ENCODE data around the gene CHST11. TPM values are rescaled to one million over a fixed set of nuclear protein-coding genes. Genes with fewer than 3 reads are reported as not detected.

The CHST11 gene
- total RNA-seq, 1 donor from 2014 or later, result 44.3 TPM

DNA sequence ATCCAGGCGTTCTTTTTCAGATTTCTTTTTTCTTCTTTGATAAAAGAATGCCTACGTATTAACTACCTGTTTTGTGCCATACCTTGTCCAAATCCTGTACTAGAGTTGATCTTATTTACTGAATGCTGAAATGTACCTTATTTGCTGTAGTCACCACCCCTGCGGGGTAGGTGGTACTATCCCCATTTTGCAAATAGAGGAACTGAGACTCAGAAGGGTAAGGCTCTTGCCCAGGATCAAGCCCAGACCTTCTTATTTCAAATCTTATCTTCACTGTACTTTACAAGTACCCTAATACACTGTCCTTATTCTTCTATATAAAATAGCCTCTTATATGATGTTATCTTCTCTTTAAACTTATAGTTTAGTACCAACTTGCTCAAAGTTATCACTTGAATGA is 294.8 kb downstream of the CHST11 start:
- DNase-seq (ENCODE audit: low read depth), result no peak
- TF ChIP-seq, protein P1, sequence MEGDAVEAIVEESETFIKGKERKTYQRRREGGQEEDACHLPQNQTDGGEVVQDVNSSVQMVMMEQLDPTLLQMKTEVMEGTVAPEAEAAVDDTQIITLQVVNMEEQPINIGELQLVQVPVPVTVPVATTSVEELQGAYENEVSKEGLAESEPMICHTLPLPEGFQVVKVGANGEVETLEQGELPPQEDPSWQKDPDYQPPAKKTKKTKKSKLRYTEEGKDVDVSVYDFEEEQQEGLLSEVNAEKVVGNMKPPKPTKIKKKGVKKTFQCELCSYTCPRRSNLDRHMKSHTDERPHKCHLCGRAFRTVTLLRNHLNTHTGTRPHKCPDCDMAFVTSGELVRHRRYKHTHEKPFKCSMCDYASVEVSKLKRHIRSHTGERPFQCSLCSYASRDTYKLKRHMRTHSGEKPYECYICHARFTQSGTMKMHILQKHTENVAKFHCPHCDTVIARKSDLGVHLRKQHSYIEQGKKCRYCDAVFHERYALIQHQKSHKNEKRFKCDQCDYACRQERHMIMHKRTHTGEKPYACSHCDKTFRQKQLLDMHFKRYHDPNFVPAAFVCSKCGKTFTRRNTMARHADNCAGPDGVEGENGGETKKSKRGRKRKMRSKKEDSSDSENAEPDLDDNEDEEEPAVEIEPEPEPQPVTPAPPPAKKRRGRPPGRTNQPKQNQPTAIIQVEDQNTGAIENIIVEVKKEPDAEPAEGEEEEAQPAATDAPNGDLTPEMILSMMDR (conservative IDR thresholded peaks at IDR 0.05; ENCODE audit: low read depth, low read length), result no peak
- no peak overlapping the region for H3K4me3 ChIP-seq (ENCODE audit: low read depth, low read length)

DNA sequence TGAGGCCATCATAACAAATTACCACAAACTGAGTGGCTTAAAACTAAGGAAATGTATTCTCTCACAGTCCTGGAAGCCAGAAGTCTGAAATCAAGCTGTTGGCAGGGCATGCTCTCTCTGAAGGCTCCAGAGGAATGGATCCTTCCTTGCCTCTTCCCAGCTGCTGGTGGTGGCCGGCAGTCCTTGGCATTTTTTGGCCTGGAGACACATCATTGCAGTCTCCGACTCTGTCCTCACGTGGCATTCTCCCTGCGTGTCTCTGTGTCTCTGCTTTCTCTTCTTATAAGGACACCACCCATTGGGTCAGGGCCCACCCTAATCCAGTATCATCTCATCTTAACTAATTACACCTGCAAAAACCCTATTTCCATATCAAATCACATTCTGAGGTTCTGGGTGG is 295.3 kb downstream of the CHST11 start:
- no peak overlapping the region for H3K4me3 ChIP-seq (ENCODE audit: low read depth, low read length)
- no peak for DNase-seq (ENCODE audit: low read depth)
- TF ChIP-seq, protein P1 (conservative IDR thresholded peaks at IDR 0.05; ENCODE audit: low read depth, low read length), result no peak

DNA sequence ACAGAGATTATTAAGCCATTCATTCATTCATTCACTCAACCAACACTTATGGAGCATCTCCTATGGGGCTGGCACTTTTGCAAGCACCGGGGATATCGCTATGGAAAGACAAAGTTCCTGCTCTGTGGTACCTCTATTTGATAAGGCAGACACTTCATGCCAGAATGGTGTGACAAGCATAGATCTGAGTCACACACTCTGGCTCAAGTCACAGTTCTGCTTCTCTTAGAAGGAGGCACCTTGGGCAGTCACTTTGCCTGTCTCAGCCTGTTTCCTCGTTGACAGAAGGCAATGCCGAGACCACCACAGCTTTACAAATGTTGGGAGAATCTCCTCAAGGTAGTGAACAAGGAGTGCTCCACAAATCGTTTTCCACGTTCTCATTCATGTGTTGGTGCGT is 296.1 kb downstream of the CHST11 start:
- no peak for DNase-seq (ENCODE audit: low read depth)
- TF ChIP-seq, protein P1 (conservative IDR thresholded peaks at IDR 0.05; ENCODE audit: low read depth, low read length), result no peak
- H3K4me3 ChIP-seq (ENCODE audit: low read depth, low read length), result no peak overlapping the region

DNA sequence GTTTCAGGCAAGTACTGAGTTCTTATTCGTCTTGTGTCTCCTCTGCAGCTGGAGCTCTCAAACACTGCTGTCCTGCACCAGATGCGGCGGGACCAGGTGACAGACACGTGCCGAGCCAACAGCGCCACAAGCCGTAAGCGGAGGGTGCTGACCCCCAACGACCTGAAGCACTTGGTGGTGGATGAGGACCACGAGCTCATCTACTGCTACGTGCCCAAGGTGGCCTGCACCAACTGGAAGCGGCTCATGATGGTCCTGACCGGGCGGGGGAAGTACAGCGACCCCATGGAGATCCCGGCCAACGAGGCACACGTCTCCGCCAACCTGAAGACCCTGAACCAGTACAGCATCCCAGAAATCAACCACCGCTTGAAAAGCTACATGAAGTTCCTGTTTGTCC is 300.2 kb downstream of the CHST11 start:
- H3K4me3 ChIP-seq (ENCODE audit: low read depth, low read length), result no peak overlapping the region
- no peak for DNase-seq (ENCODE audit: low read depth)
- TF ChIP-seq, protein P1 (conservative IDR thresholded peaks at IDR 0.05; ENCODE audit: low read depth, low read length), result no peak

DNA sequence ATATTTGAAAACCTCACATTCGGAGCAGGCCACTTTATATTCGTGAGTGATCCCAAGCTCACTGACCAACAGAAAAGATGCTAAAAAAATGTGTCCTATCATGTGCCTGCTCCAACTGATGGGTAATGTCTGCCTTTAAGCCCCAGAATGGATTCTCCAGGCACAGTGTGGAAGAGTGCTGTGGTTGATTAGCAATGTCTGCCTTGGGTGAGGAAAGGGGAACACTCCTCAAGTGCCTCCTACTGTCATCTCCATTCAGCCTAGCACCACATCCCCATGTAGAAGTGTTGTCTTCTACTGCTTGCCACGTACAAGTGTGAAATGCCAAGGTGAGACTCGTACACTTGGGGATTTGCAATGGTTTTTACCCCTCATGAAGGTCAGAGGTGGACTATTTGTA is 302.0 kb downstream of the CHST11 start:
- no peak for DNase-seq (ENCODE audit: low read depth)
- no peak overlapping the region for H3K4me3 ChIP-seq (ENCODE audit: low read depth, low read length)
- TF ChIP-seq, protein P1 (conservative IDR thresholded peaks at IDR 0.05; ENCODE audit: low read depth, low read length), result no peak

DNA sequence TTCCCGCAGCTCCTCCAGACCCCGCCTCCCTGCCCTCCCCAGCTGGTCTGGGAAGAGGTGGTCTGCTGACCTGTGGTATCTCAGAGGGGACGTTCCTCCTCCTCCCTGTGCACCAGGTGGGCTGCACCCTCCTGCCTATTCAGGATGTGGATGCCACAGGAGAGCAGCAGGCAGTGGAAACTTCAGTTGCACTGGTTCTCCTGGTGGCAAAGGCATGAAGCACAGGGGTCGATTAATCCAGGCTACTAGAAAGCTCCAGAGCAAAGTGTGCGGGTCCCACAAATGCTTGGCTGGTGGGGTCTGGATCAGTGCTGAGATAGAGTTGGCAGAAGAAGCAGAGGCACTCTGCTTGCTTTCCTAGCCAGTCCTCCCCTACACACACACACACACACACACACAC is 304.3 kb downstream of the CHST11 start:
- no peak for DNase-seq (ENCODE audit: low read depth)
- H3K4me3 ChIP-seq (ENCODE audit: low read depth, low read length), result no peak overlapping the region
- TF ChIP-seq, protein P1 (conservative IDR thresholded peaks at IDR 0.05; ENCODE audit: low read depth, low read length), result peak; percentile 21

DNA sequence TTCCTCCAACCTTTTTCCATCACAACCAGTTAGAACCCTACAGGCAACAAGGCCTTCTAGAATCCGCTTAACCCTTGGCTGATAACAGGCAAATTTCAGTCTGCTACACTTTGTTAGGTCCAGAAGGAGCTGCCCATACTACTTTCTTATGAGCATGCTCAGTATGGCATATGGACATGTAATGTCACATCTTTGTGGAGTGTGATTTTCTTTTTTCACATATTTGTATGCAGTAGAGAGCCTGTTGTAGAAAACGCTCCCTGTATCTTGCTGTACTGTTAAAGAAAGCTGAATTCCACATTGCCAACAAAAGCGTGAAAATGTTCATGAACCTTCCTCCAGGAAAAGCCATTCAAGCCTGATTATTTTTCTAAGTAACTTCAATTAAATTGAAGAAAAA is 304.9 kb downstream of the CHST11 start:
- no peak overlapping the region for H3K4me3 ChIP-seq (ENCODE audit: low read depth, low read length)
- TF ChIP-seq, protein P1 (conservative IDR thresholded peaks at IDR 0.05; ENCODE audit: low read depth, low read length), result no peak
- DNase-seq (ENCODE audit: low read depth), result no peak
